GM18870 (cell line): Measurements from ENCODE around the gene CD63.

Experiments used
- ATAC-seq: cut with Tn5 transposase; IDR thresholded peaks from one replicate; pipeline ENCODE4 v1.9.1; 2021; ENCODE audit warnings: moderate library complexity; ENCODE audit not compliant: unreplicated experiment

The CD63 gene

GRCh38 chr12:55722948-55723347, 5.9 kb downstream of the CD63 start:
- ATAC-seq = no peak

GRCh38 chr12:55721601-55722213, 7.1 kb downstream of the CD63 start:
- no peak for ATAC-seq

- no peak for ATAC-seq
These were observed 7.8 kb downstream of the CD63 start for GRCh38 chr12:55720894-55721444.

- no peak for ATAC-seq
These were observed 8.7 kb downstream of the CD63 start, which contains the start of gene RDH5 for GRCh38 chr12:55720071-55720564. Gene RDH5 (plus strand): TSS chr12:55720393. CDS start chr12:55721185, 792 bp downstream.

GRCh38 chr12:55719371-55719770, 9.4 kb downstream of the CD63 start:
- ATAC-seq = no peak

- ATAC-seq = no peak
These were observed 10.1 kb downstream of the CD63 start for GRCh38 chr12:55718624-55719275.

GRCh38 chr12:55718015-55718414, 10.8 kb downstream of the CD63 start:
- ATAC-seq = no peak

GRCh38 chr12:55717011-55718007, 11.5 kb downstream of the CD63 start:
- ATAC-seq = no peak

- no peak for ATAC-seq
These were observed 12.2 kb downstream of the CD63 start for GRCh38 chr12:55716582-55716957.

GRCh38 chr12:55715833-55716581, 12.8 kb downstream of the CD63 start, which contains the start of gene BLOC1S1:
Gene BLOC1S1 (plus strand): TSS chr12:55716046. CDS start chr12:55716052, 6 bp downstream.
- ATAC-seq = peak; percentile 62

- ATAC-seq = no peak
These were observed 13.5 kb downstream of the CD63 start for GRCh38 chr12:55715169-55715764.

- no peak for ATAC-seq
These were observed 15.1 kb downstream of the CD63 start for GRCh38 chr12:55713721-55714120.

GRCh38 chr12:55712700-55713415, 16.0 kb downstream of the CD63 start:
- no peak for ATAC-seq

GRCh38 chr12:55711786-55712553, 16.8 kb downstream of the CD63 start:
- no peak for ATAC-seq

- ATAC-seq = no peak
These were observed 20.0 kb downstream of the CD63 start for GRCh38 chr12:55708695-55709233.

- no peak for ATAC-seq
These were observed 20.7 kb downstream of the CD63 start, which contains the start of gene ITGA7 for GRCh38 chr12:55707841-55708694. Gene ITGA7 (minus strand): TSS chr12:55707904. CDS start chr12:55707682, 222 bp downstream.

GRCh38 chr12:55707219-55707671, 21.6 kb downstream of the CD63 start:
- no peak for ATAC-seq
